H9 (cell line): ENCODE results near the gene RPP14. TPM values are rescaled to one million over a fixed set of nuclear protein-coding genes. Genes with fewer than 3 reads are reported as not detected.

Source experiments
- DNase-seq: peaks from one replicate; pipeline ENCODE4 v3.0.0-alpha.2; 2017
- H2AFZ ChIP-seq: one replicate; pipeline ENCODE4 v1.6.1; 2013; ENCODE audit warnings: mild to moderate bottlenecking, low read length, control low read depth, moderate library complexity
- H2AK5ac ChIP-seq: 2 replicates; pipeline ENCODE4 v1.6.1; 2013; ENCODE audit warnings: low read length, control low read depth, mixed read lengths; ENCODE audit not compliant: insufficient read length
- H2BK120ac ChIP-seq: one replicate; pipeline ENCODE4 v1.6.1; 2013; ENCODE audit warnings: low read depth, mild to moderate bottlenecking, low read length, control low read depth, inconsistent platforms; ENCODE audit not compliant: poor library complexity, severe bottlenecking
- H2BK12ac ChIP-seq: 2 replicates; pipeline ENCODE4 v1.6.1; 2013; ENCODE audit warnings: low read length, control low read depth, mixed read lengths, low read depth; ENCODE audit not compliant: insufficient read length
- H2BK15ac ChIP-seq: 2 replicates; pipeline ENCODE4 v1.6.1; 2013; ENCODE audit warnings: low read depth, low read length, control low read depth
- H2BK20ac ChIP-seq: one replicate; pipeline ENCODE4 v1.6.1; 2013; ENCODE audit warnings: low read depth, mild to moderate bottlenecking, low read length, control low read depth, inconsistent platforms; ENCODE audit not compliant: poor library complexity, severe bottlenecking
- H2BK5ac ChIP-seq: 2 replicates; pipeline ENCODE4 v1.6.1; 2013; ENCODE audit warnings: low read length, control low read depth, mixed read lengths; ENCODE audit not compliant: insufficient read length
- H3K14ac ChIP-seq: 2 replicates; pipeline ENCODE4 v1.6.1; 2013; ENCODE audit warnings: low read length, control low read depth; ENCODE audit not compliant: insufficient read depth
- H3K18ac ChIP-seq: 2 replicates; pipeline ENCODE4 v1.6.1; 2013; ENCODE audit warnings: low read depth, mild to moderate bottlenecking, mixed read lengths, low read length, control low read depth; ENCODE audit not compliant: insufficient read length
- H3K23ac ChIP-seq: 2 replicates; pipeline ENCODE4 v1.6.1; 2013; ENCODE audit warnings: low read length, control low read depth, mixed read lengths, low read depth; ENCODE audit not compliant: insufficient read length
- H3K23me2 ChIP-seq: 2 replicates; pipeline ENCODE4 v1.6.1; 2013; ENCODE audit warnings: low read depth, mild to moderate bottlenecking, mixed read lengths, low read length, control low read depth; ENCODE audit not compliant: insufficient read length, poor library complexity, severe bottlenecking
- H3K27ac ChIP-seq: 2 replicates; pipeline ENCODE4 v1.5.1; 2013; ENCODE audit warnings: low read length, control low read depth, mixed read lengths, low read depth; ENCODE audit not compliant: insufficient read length
- H3K27me3 ChIP-seq: 2 replicates; pipeline ENCODE4 v1.6.1; 2013; ENCODE audit warnings: low read length, control low read depth, inconsistent platforms; ENCODE audit not compliant: insufficient read depth
- H3K4ac ChIP-seq: 2 replicates; pipeline ENCODE4 v1.6.1; 2013; ENCODE audit warnings: low read depth, mild to moderate bottlenecking, control low read depth, inconsistent platforms, low read length, moderate library complexity
- H3K4me1 ChIP-seq: 2 replicates; pipeline ENCODE4 v1.6.1; 2013; ENCODE audit warnings: low read length, control low read depth, inconsistent platforms; ENCODE audit not compliant: insufficient read depth
- H3K4me2 ChIP-seq: 2 replicates; pipeline ENCODE4 v1.6.1; 2013; ENCODE audit warnings: low read length, control low read depth, mixed read lengths; ENCODE audit not compliant: insufficient read length, insufficient read depth
- H3K56ac ChIP-seq: 2 replicates; pipeline ENCODE4 v1.6.1; 2013; ENCODE audit warnings: low read depth, mild to moderate bottlenecking, mixed read lengths, low read length, control low read depth; ENCODE audit not compliant: insufficient read length
- H3K79me1 ChIP-seq: 2 replicates; pipeline ENCODE4 v1.6.1; 2013; ENCODE audit warnings: low read depth, mild to moderate bottlenecking, moderate library complexity, low read length, control low read depth, inconsistent platforms; ENCODE audit not compliant: insufficient read depth, poor library complexity, severe bottlenecking
- H3K79me2 ChIP-seq: 2 replicates; pipeline ENCODE4 v1.6.1; 2013; ENCODE audit warnings: low read length, control low read depth, inconsistent platforms; ENCODE audit not compliant: insufficient read depth
- H3K9ac ChIP-seq: 2 replicates; pipeline ENCODE4 v1.6.1; 2013; ENCODE audit warnings: low read length, control low read depth, mixed read lengths; ENCODE audit not compliant: insufficient read length; ENCODE audit errors: extremely low read depth
- H3K9me3 ChIP-seq: one replicate; pipeline ENCODE4 v1.6.1; 2013; ENCODE audit warnings: low read depth, low read length, inconsistent platforms; ENCODE audit not compliant: control insufficient read depth
- H3T11ph ChIP-seq: one replicate; pipeline ENCODE4 v1.6.1; 2013; ENCODE audit warnings: mild to moderate bottlenecking, low read length, control low read depth, inconsistent platforms
- H4K20me1 ChIP-seq: one replicate; pipeline ENCODE4 v1.6.1; 2013; ENCODE audit not compliant: control insufficient read depth, insufficient read length, insufficient read depth
- H4K5ac ChIP-seq: 2 replicates; pipeline ENCODE4 v1.6.1; 2013; ENCODE audit warnings: low read depth, mild to moderate bottlenecking, mixed read lengths, low read length, control low read depth; ENCODE audit not compliant: insufficient read length
- H4K8ac ChIP-seq: replicated peaks from 2 replicates; pipeline ENCODE4 v1.6.1; 2013; ENCODE audit warnings: low read length, control low read depth, mixed read lengths, low read depth; ENCODE audit not compliant: insufficient read length
- H4K91ac ChIP-seq: 2 replicates; pipeline ENCODE4 v1.6.1; 2013; ENCODE audit warnings: low read depth, mild to moderate bottlenecking, moderate library complexity, mixed read lengths, low read length, control low read depth; ENCODE audit not compliant: insufficient read length
- H3K27ac Mint-ChIP-seq, 3 experiments: 2 replicates in 2 of 3; 3 replicates in 1 of 3; pipeline ENCODE4 v1.8.0; 2020 to 2021; ENCODE audit warnings: mixed read lengths in 3 of 3, mild to moderate bottlenecking in 1 of 3, moderate library complexity in 1 of 3
- H3K27me3 Mint-ChIP-seq: 2 replicates; pipeline ENCODE4 v1.8.0; 2021; ENCODE audit warnings: low read depth, mild to moderate bottlenecking, moderate library complexity, mixed read lengths
- H3K36me3 Mint-ChIP-seq, 3 experiments: 2 replicates in 2 of 3; 3 replicates in 1 of 3; pipeline ENCODE4 v1.8.0; 2020 to 2021; ENCODE audit warnings: low read depth in 3 of 3, mixed read lengths in 3 of 3; ENCODE audit not compliant: insufficient read depth in 1 of 3
- H3K4me1 Mint-ChIP-seq, 2 experiments: 2 replicates each; pipeline ENCODE4 v1.8.0; 2020; ENCODE audit warnings: mixed read lengths in 2 of 2
- H3K4me3 Mint-ChIP-seq, 2 experiments: 2 replicates in 1 of 2; 3 replicates in 1 of 2; pipeline ENCODE4 v1.8.0; 2020 to 2021; ENCODE audit warnings: mild to moderate bottlenecking in 2 of 2, mixed read lengths in 2 of 2, moderate library complexity in 1 of 2
- H3K9me3 Mint-ChIP-seq, 2 experiments: 2 replicates in 1 of 2; 3 replicates in 1 of 2; pipeline ENCODE4 v1.8.0; 2020; ENCODE audit warnings: mild to moderate bottlenecking in 2 of 2, mixed read lengths in 2 of 2, moderate library complexity in 1 of 2
- WGBS: extraction: QIAGEN DNeasy Blood & Tissue Kit; methylation state at CpG from one replicate; pipeline ENCODE4 v1.1.7; 2013; ENCODE audit warnings: missing lambda C conversion rate, low lambda C conversion rate, mixed read lengths; ENCODE audit not compliant: insufficient read length; ENCODE audit errors: extremely low coverage; 5-methylcytosine and 5-hydroxymethylcytosine counted together
- total RNA-seq: library from RNA; stranded (reverse); gene quantifications from 2 replicates; pipeline ENCODE4 v1.2.1, GENCODE V29; 2021
- TF ChIP-seq, protein P1 (sequence below): fragments of 200-600 bp; sonication (generic); conservative IDR thresholded peaks from 3 replicates; pipeline ENCODE4 v1.8.0; 2021; ENCODE audit warnings: antibody characterized with exemption, mild to moderate bottlenecking

Gene RPP14
- total RNA-seq, 1 experiment from 2014 or later, result 23.9 TPM

GRCh38 chr3:58359621-58360020, 53.6 kb downstream of the RPP14 start:
- Histone ChIP-seq H3T11ph (no peak overlapping the region), H4K5ac (no peak overlapping the region), H2BK15ac (no peak overlapping the region), H3K23me2 (no peaks in the 10 kb centered on the region), H4K8ac (no peak overlapping the region), H3K14ac (no peak overlapping the region), H3K4me1 (no peaks in the 10 kb centered on the region), H3K27me3 (no peaks in the 10 kb centered on the region), H3K18ac (no peak overlapping the region), H4K91ac (no peak overlapping the region), H3K23ac (no peak overlapping the region), H2AFZ (no peak overlapping the region), H4K20me1 (no peaks in the 10 kb centered on the region), H3K79me1 (no peaks in the 10 kb centered on the region), H3K4ac (no peak overlapping the region), H2BK120ac (no peak overlapping the region), H3K27ac (no peak overlapping the region), H2BK12ac (no peak overlapping the region), H2BK5ac (no peak overlapping the region), H3K9ac (no peak overlapping the region), H2BK20ac (no peak overlapping the region), H3K79me2 (no peaks in the 10 kb centered on the region), H3K9me3 (no peaks in the 10 kb centered on the region), H3K4me2 (no peak overlapping the region), H2AK5ac (no peak overlapping the region), H3K56ac (no peak overlapping the region)
- H3K9me3 Mint-ChIP-seq, result no peaks in the 10 kb centered on the region
- DNase-seq, result no peak
- TF ChIP-seq, protein P1, sequence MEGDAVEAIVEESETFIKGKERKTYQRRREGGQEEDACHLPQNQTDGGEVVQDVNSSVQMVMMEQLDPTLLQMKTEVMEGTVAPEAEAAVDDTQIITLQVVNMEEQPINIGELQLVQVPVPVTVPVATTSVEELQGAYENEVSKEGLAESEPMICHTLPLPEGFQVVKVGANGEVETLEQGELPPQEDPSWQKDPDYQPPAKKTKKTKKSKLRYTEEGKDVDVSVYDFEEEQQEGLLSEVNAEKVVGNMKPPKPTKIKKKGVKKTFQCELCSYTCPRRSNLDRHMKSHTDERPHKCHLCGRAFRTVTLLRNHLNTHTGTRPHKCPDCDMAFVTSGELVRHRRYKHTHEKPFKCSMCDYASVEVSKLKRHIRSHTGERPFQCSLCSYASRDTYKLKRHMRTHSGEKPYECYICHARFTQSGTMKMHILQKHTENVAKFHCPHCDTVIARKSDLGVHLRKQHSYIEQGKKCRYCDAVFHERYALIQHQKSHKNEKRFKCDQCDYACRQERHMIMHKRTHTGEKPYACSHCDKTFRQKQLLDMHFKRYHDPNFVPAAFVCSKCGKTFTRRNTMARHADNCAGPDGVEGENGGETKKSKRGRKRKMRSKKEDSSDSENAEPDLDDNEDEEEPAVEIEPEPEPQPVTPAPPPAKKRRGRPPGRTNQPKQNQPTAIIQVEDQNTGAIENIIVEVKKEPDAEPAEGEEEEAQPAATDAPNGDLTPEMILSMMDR, result no peak
- H3K36me3 Mint-ChIP-seq, result no peaks in the 10 kb centered on the region
- no peak overlapping the region for H3K27ac Mint-ChIP-seq
- WGBS, result no CpG with 5 or more reads among the region's 4 CpGs
- H3K4me1 Mint-ChIP-seq, result no peaks in the 10 kb centered on the region
- no peak overlapping the region for H3K4me3 Mint-ChIP-seq
- no peaks in the 10 kb centered on the region for H3K27me3 Mint-ChIP-seq
